NCI-H226 (cell line): ENCODE data around the gene RAB11FIP3.

Source experiments
- DNase-seq: peaks from one replicate; pipeline ENCODE4 v3.0.0-alpha.2; 2015

The RAB11FIP3 gene

DNA sequence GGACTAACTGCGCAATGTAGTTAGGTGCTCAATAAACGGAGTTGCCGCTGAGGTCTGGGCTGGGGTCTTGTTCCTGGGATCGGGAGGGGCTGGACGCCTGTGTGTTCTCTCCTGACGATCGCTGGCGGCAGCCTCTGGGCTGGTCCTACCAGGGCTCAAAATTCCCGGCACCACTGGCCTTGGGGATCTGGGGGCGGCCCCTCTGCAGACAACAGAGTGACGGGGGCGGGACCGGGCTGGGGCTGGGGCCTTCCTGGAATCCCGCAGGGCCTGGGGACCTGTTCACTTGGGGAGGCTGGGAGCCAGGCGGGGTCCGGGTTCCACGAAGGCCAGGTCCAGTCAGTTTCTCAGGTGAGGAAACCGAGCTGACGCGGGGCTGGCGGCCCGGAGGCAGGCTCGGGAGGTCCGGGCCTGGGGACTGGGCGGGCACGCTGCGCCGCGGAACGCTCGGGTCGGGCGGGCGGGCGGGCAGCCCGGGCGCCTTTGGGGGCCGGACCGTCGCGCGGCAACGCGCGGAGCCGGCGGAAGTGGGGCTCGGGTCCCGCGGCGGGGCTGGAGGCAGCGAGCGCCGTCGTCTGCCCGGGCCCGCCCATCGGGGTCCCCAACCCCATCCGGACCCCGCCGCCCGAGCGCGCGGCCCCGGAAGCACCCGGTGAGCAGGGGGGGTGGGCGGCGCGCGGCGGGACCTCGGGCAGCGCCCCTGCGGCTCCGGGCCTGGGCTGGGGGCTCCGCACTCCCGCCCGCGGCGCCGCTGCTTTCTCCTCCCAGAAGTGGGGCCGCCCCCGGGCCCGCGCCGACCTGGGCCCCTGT, 144.2 kb downstream of the RAB11FIP3 start, which contains the start of gene PIGQ:
PIGQ (plus strand) TSS at position 524 of the 810 bp plus-strand sequence. CDS start 4,107 bp downstream, outside the sequence.
- DNase-seq = peak; percentile 34
